Hepatocyte (in vitro differentiated cells): ENCODE measurements around the gene ADAR.

Experiments used
- CTCF ChIP-seq: fragments of 200-600 bp; sonication (generic); IDR thresholded peaks from 2 replicates; pipeline ENCODE4 v1.5.1; 2016; ENCODE audit warnings: antibody characterized with exemption, mild to moderate bottlenecking; ENCODE audit not compliant: poor library complexity
- EZH2 ChIP-seq: fragments of 200-600 bp; sonication (generic); IDR thresholded peaks from 2 replicates; pipeline ENCODE4 v1.6.1; 2016; ENCODE audit warnings: antibody characterized with exemption, mild to moderate bottlenecking, borderline replicate concordance
- EZH2phosphoT487 ChIP-seq: fragments of 200-600 bp; sonication (generic); IDR thresholded peaks from one replicate; pipeline ENCODE4 v1.6.1; 2018; ENCODE audit warnings: antibody characterized with exemption, mild to moderate bottlenecking, low read depth, moderate library complexity; ENCODE audit not compliant: unreplicated experiment, severe bottlenecking

- TF ChIP-seq CTCF: no peak
- TF ChIP-seq EZH2: no peak
- TF ChIP-seq EZH2phosphoT487: no peak
These were observed 23.6 kb downstream of the ADAR start for GRCh38 chr1:154584267-154584994.
